OCI-LY7 (cell line): Measurements from ENCODE around the gene TLCD1. TPM values are rescaled to one million over a fixed set of nuclear protein-coding genes. Genes with fewer than 3 reads are reported as not detected.

Source experiments
- Bru-seq: library from RNA; stranded (reverse); fragments of 400-500 nt; gene quantifications from one replicate; lab custom pipeline; 2021; lab: Mats Ljungman, UMichigan
- BruChase-seq, 2 experiments: library from RNA; stranded (reverse); fragments of 400-500 nt; gene quantifications; one replicate each; lab custom pipeline; 2021; lab: Mats Ljungman, UMichigan
- BruUV-seq: library from RNA; stranded (reverse); fragments of 400-500 nt; replicated peaks from 2 replicates; lab custom pipeline; 2021; lab: Mats Ljungman, UMichigan
- CTCF ChIA-PET: fragments of 300-600 bp; sonication (Branson Sonifier 250); formaldehyde crosslinking; loops from one replicate; lab custom pipeline; 2022; ENCODE audit warnings: antibody characterized with exemption; ENCODE audit not compliant: unreplicated experiment; lab: Charles Lee
- POLR2A ChIA-PET: fragments of 300-600 bp; sonication (Branson Sonifier 250); formaldehyde crosslinking; loops from one replicate; lab custom pipeline; 2022; ENCODE audit warnings: antibody characterized with exemption; lab: Charles Lee
- DNase-seq: peaks from one replicate; pipeline ENCODE4 v3.0.0-alpha.2; 2015; ENCODE audit warnings: low spot score
- H2AFZ ChIP-seq: fragments of 200-600 bp; sonication (generic), shearing (Covaris generic); 2 replicates; pipeline ENCODE4 v1.6.1; 2014; ENCODE audit warnings: mild to moderate bottlenecking, antibody characterized with exemption, low read length, moderate library complexity
- H3K27ac ChIP-seq: fragments of 200-600 bp; sonication (generic); 2 replicates; pipeline ENCODE4 v1.5.1; 2014; ENCODE audit warnings: mixed run types, low read depth, mild to moderate bottlenecking, moderate library complexity, low read length, inconsistent platforms; ENCODE audit not compliant: poor library complexity, severe bottlenecking
- H3K36me3 ChIP-seq: fragments of 200-600 bp; sonication (generic); 2 replicates; pipeline ENCODE4 v1.6.1; 2014; ENCODE audit warnings: mild to moderate bottlenecking, antibody characterized with exemption, low read length, moderate library complexity, mixed read lengths; ENCODE audit not compliant: insufficient read depth
- H3K4me1 ChIP-seq: fragments of 200-600 bp; sonication (generic); 2 replicates; pipeline ENCODE4 v1.5.1; 2014; ENCODE audit warnings: mild to moderate bottlenecking, low read length; ENCODE audit not compliant: insufficient read depth, poor library complexity, severe bottlenecking
- H3K4me2 ChIP-seq: fragments of 200-600 bp; sonication (generic); 2 replicates; pipeline ENCODE4 v1.6.1; 2014; ENCODE audit warnings: mild to moderate bottlenecking, low read length
- H3K4me3 ChIP-seq: fragments of 200-600 bp; sonication (generic); 2 replicates; pipeline ENCODE4 v1.5.1; 2014; ENCODE audit warnings: mild to moderate bottlenecking, low read depth, low read length; ENCODE audit not compliant: poor library complexity, severe bottlenecking
- H3K79me2 ChIP-seq: fragments of 200-600 bp; sonication (generic); 2 replicates; pipeline ENCODE4 v1.6.1; 2016; ENCODE audit warnings: low read depth, mild to moderate bottlenecking, low read length, moderate library complexity, mixed read lengths; ENCODE audit not compliant: insufficient read depth
- H3K9me2 ChIP-seq: fragments of 200-600 bp; sonication (generic); 2 replicates; pipeline ENCODE4 v1.6.1; 2016; ENCODE audit warnings: mild to moderate bottlenecking, low read length, mixed read lengths; ENCODE audit not compliant: insufficient read depth
- H3K9me3 ChIP-seq: fragments of 200-600 bp; sonication (generic); 2 replicates; pipeline ENCODE4 v1.6.1; 2014; ENCODE audit warnings: mild to moderate bottlenecking, mixed run types, low read length, mixed read lengths
- H4K20me1 ChIP-seq: fragments of 200-600 bp; sonication (generic); 2 replicates; pipeline ENCODE4 v1.6.1; 2014; ENCODE audit warnings: mild to moderate bottlenecking, antibody characterized with exemption, low read length, moderate library complexity, mixed read lengths; ENCODE audit not compliant: insufficient read depth
- CTCF ChIP-seq: fragments of 200-600 bp; sonication (generic); conservative IDR thresholded peaks from 2 replicates; pipeline ENCODE4 v1.5.1; 2014; ENCODE audit warnings: mild to moderate bottlenecking, antibody characterized with exemption, low read length, moderate library complexity, mixed read lengths
- EZH2phosphoT487 ChIP-seq: fragments of 200-600 bp; sonication (generic); IDR thresholded peaks from 2 replicates; pipeline ENCODE4 v1.6.1; 2018; ENCODE audit warnings: low read depth, borderline replicate concordance, mild to moderate bottlenecking, mixed run types, antibody characterized with exemption, low read length, moderate library complexity, mixed read lengths
- intact Hi-C: fragments of 100-400 bp; cut with micrococcal nuclease; formaldehyde crosslinking; loops from one replicate; pipeline ENCODE4 v1.10.0; 2022; ENCODE audit not compliant: unreplicated experiment
- long read RNA-seq: library from polyadenylated mRNA; stranded (forward); transcript quantifications from one replicate; pipeline ENCODE4 v2.0.0, GENCODE V29; 2022
- total RNA-seq, 2 experiments: library from RNA; depleted of rRNA in 1 of 2; stranded (reverse); fragments of >200 nt in 1 of 2; shearing (Covaris generic) in 1 of 2; gene quantifications; 2 replicates each; pipeline ENCODE4 v1.2.3, GENCODE V29; 2014 to 2022

The TLCD1 gene
- total RNA-seq (2014; rRNA removed; shearing (Covaris generic)) (0.28 and 1.6 TPM in 2 replicates), total RNA-seq (2022) (2.5 and 3.4 TPM in 2 replicates), Bru-seq, nascent RNA (percentile 31 among the genes with signal in this experiment), BruChase-seq, experiment 1, labeled RNA remaining after a 6-hour chase (percentile 18 among the genes with signal in this experiment), BruChase-seq, experiment 2, labeled RNA remaining after a 2-hour chase (percentile 25 among the genes with signal in this experiment)
- long read RNA-seq: 0 reads

GRCh38 chr17:28726226-28726626, at the start of gene TLCD1:
Gene TLCD1 (minus strand): TSS chr17:28726233. CDS start chr17:28726097, 136 bp downstream.
- no peaks in the 10 kb centered on the region for H3K9me2 ChIP-seq
- H3K4me2 ChIP-seq: peak within 1 kb of the TSS; percentile 96
- no peak for TF ChIP-seq CTCF
- no peak for TF ChIP-seq EZH2phosphoT487
- POLR2A ChIA-PET: interaction anchor here (0.8 to 4.1 kb wide), 5 partner anchors 15 to 31 kb away, joined by 3 to 56 read pairs (median 6); no protein-coding TSS in a partner anchor
- peaks cover 47% of the 10 kb centered on the region for H3K36me3 ChIP-seq
- BruUV-seq: no TSS peak
- peak within 1 kb of the TSS; percentile 94 for H3K27ac ChIP-seq
- H3K4me3 ChIP-seq: peak within 1 kb of the TSS; percentile 69
- H3K9me3 ChIP-seq: no peaks in the 10 kb centered on the region
- CTCF ChIA-PET: interaction anchor here (0.5 to 3.5 kb wide), 7 partner anchors 13 to 227 kb away, joined by 3 to 27 read pairs (median 4); no protein-coding TSS in a partner anchor
- H4K20me1 ChIP-seq: peaks cover 9% of the 10 kb centered on the region; the same call in 1 of the 2 replicates
- peaks cover 76% of the 10 kb centered on the region for H3K4me1 ChIP-seq
- no peak for DNase-seq
- intact Hi-C loops: loop anchor here (1.0 to 5.0 kb wide), 3 partner anchors 36 to 227 kb away; no protein-coding TSS in a partner anchor
- H2AFZ ChIP-seq: peak within 1 kb of the TSS; percentile 63; the same call in 1 of the 2 replicates
- peaks cover 21% of the 10 kb centered on the region for H3K79me2 ChIP-seq

- H2AFZ ChIP-seq: no peak overlapping the region
- TF ChIP-seq EZH2phosphoT487 (no peak), CTCF (no peak)
- H3K4me2 ChIP-seq: no peak overlapping the region
- H3K27ac ChIP-seq: no peak overlapping the region
- ChIA-PET POLR2A (interaction anchor here (0.6 to 1.1 kb wide), 6 partner anchors 9 to 163 kb away, joined by 3 to 7 read pairs (median 5); no protein-coding TSS in a partner anchor), CTCF (interaction anchor here (1.0 kb wide), 1 partner anchor 10 kb away, joined by 3 read pairs; no protein-coding TSS in a partner anchor)
- H3K4me1 ChIP-seq: peaks cover 15% of the 10 kb centered on the region
- H3K9me3 ChIP-seq: no peaks in the 10 kb centered on the region
- peaks cover 3% of the 10 kb centered on the region; the same call in 1 of the 2 replicates for H3K79me2 ChIP-seq
- H3K9me2 ChIP-seq: no peaks in the 10 kb centered on the region
- H3K4me3 ChIP-seq: no peak overlapping the region
- no peak for DNase-seq
- BruUV-seq: no TSS peak
- intact Hi-C loops: no loop called here
- peaks cover 7% of the 10 kb centered on the region; the same call in 1 of the 2 replicates for H3K36me3 ChIP-seq
- H4K20me1 ChIP-seq: no peaks in the 10 kb centered on the region
Observed at GRCh38 chr17:28774206-28774605, 48.2 kb upstream of the TLCD1 start.
